Neural cell (in vitro differentiated cells): ENCODE data around the gene DSTN.

Experiments
- EP300 ChIP-seq: fragments of 450-650 bp; conservative IDR thresholded peaks from 2 replicates; pipeline ENCODE4 v1.6.1; 2014; ENCODE audit warnings: antibody characterized with exemption, mild to moderate bottlenecking, moderate library complexity; ENCODE audit not compliant: poor library complexity, severe bottlenecking
- EZH2 ChIP-seq: fragments of 200-600, 300-800 bp; shearing (Covaris generic), sonication (generic); IDR thresholded peaks from 2 replicates; pipeline ENCODE4 v1.6.1; 2014; ENCODE audit warnings: antibody characterized with exemption, low read length, borderline replicate concordance, mild to moderate bottlenecking; ENCODE audit not compliant: insufficient read depth, poor library complexity, severe bottlenecking
- POLR2AphosphoS5 ChIP-seq: IDR thresholded peaks from 2 replicates; pipeline ENCODE4 v1.6.1; 2012
- RAD21 ChIP-seq: fragments of 450-650 bp; conservative IDR thresholded peaks from 2 replicates; pipeline ENCODE4 v1.6.1; 2014; ENCODE audit warnings: antibody characterized with exemption, mild to moderate bottlenecking, moderate library complexity
- TF ChIP-seq, protein P1 (sequence below): fragments of 450-650 bp; IDR thresholded peaks from 2 replicates; pipeline ENCODE4 v1.5.1; 2014; ENCODE audit warnings: antibody characterized with exemption, mild to moderate bottlenecking, moderate library complexity; ENCODE audit not compliant: poor library complexity, severe bottlenecking
- TF ChIP-seq, protein P2 (sequence below): IDR thresholded peaks from 2 replicates; pipeline ENCODE4 v1.6.1; 2012; ENCODE audit warnings: borderline replicate concordance

GRCh38 chr20:17650301-17651128 lies 80.6 kb downstream of the DSTN start:
- TF ChIP-seq, protein P1, sequence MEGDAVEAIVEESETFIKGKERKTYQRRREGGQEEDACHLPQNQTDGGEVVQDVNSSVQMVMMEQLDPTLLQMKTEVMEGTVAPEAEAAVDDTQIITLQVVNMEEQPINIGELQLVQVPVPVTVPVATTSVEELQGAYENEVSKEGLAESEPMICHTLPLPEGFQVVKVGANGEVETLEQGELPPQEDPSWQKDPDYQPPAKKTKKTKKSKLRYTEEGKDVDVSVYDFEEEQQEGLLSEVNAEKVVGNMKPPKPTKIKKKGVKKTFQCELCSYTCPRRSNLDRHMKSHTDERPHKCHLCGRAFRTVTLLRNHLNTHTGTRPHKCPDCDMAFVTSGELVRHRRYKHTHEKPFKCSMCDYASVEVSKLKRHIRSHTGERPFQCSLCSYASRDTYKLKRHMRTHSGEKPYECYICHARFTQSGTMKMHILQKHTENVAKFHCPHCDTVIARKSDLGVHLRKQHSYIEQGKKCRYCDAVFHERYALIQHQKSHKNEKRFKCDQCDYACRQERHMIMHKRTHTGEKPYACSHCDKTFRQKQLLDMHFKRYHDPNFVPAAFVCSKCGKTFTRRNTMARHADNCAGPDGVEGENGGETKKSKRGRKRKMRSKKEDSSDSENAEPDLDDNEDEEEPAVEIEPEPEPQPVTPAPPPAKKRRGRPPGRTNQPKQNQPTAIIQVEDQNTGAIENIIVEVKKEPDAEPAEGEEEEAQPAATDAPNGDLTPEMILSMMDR = no peak
- TF ChIP-seq, protein P2, sequence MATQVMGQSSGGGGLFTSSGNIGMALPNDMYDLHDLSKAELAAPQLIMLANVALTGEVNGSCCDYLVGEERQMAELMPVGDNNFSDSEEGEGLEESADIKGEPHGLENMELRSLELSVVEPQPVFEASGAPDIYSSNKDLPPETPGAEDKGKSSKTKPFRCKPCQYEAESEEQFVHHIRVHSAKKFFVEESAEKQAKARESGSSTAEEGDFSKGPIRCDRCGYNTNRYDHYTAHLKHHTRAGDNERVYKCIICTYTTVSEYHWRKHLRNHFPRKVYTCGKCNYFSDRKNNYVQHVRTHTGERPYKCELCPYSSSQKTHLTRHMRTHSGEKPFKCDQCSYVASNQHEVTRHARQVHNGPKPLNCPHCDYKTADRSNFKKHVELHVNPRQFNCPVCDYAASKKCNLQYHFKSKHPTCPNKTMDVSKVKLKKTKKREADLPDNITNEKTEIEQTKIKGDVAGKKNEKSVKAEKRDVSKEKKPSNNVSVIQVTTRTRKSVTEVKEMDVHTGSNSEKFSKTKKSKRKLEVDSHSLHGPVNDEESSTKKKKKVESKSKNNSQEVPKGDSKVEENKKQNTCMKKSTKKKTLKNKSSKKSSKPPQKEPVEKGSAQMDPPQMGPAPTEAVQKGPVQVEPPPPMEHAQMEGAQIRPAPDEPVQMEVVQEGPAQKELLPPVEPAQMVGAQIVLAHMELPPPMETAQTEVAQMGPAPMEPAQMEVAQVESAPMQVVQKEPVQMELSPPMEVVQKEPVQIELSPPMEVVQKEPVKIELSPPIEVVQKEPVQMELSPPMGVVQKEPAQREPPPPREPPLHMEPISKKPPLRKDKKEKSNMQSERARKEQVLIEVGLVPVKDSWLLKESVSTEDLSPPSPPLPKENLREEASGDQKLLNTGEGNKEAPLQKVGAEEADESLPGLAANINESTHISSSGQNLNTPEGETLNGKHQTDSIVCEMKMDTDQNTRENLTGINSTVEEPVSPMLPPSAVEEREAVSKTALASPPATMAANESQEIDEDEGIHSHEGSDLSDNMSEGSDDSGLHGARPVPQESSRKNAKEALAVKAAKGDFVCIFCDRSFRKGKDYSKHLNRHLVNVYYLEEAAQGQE = no peak
- TF ChIP-seq POLR2AphosphoS5 (no peak), EZH2 (no peak), EP300 (no peak), RAD21 (no peak)
